HG03558 (cell line): Measurements from ENCODE around the gene RRAGD.

ENCODE experiments used
- ATAC-seq: cut with Tn5 transposase; IDR thresholded peaks from one replicate; pipeline ENCODE4 v1.9.1; 2021; ENCODE audit warnings: moderate number of reproducible peaks; ENCODE audit not compliant: unreplicated experiment; ENCODE audit errors: extremely low read depth

Gene RRAGD

GRCh38 chr6:89350281-89350966, 61.6 kb downstream of the RRAGD start:
- no peak for ATAC-seq

- no peak for ATAC-seq
Measured at GRCh38 chr6:89348372-89348771, 63.7 kb downstream of the RRAGD start.

DNA sequence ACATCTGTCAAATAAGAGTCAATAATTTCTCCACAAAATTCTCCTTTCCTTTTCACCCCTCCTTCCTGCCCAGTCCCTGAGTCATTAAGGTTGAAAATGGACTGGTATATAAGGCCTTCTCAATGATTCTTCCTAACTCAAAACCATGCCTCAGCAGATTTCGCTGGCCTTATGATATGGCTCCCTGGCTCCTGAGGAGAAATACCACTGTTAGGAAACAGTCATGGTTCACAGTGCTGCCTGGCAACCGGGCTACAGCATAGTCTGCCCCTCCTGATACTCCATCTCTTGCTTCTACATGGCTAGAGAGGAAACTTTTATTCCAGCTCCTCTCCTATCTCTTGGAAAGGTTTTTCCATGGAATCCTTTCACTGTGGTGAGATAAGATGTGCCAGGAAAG, 64.2 kb downstream of the RRAGD start:
- no peak for ATAC-seq

DNA sequence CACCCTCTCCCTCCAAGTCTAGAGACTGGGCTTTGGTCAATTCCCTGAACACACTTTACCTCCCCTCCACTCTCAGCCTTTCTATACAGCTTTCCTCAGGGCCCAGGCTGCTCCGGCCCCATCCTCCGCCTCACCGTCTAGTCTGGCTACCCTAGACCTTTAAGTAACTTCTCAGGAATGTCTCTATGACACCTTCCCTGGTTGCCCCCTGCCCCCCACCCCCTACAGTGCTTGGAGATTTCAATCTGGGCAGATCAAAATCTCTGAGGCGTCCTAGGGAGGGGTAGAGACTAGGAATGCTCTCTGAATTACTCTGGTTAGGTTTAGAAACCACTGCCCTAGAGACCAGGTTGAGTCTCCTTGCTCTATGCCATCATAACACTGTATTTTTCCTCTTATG, 65.6 kb downstream of the RRAGD start:
- ATAC-seq: no peak

DNA sequence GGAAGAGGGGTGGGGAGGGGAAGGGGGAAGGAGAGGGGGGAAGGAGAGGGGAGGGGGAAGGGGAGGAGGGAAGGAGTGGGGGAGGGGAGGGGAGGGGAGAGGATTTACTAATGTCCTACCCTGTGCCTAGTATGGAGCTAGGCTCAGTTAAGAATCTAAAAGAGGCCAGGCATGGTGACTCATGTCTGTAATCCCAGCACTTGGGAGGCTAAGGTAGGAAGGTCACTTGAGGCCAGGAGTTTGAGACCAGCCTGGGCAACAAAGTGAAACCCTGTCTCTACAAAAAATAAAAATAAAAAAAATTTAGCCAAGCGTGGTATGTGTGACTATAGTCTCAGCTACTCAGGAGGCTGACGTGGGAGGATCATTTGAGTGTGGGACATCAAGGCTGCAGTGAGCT, 72.5 kb downstream of the RRAGD start:
- ATAC-seq: no peak

DNA sequence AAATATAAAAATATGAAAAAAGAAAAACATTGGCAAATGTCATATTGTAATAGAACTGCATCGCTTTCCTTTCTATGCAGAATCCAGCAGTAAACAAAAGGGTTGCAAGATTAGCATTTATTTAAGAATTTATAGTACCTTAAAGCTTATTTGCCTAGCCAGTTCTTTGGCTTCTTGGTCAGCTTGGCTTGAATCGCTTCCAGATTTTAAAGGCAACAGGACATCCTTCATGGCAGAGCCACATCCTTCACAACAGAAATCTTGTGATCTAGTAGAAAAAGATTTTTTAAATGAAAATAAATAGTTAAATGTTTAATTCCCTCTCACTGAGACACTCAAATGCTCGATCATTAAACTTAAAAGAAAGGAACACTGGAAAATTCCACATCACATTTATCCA, 76.9 kb downstream of the RRAGD start:
- ATAC-seq: no peak

DNA sequence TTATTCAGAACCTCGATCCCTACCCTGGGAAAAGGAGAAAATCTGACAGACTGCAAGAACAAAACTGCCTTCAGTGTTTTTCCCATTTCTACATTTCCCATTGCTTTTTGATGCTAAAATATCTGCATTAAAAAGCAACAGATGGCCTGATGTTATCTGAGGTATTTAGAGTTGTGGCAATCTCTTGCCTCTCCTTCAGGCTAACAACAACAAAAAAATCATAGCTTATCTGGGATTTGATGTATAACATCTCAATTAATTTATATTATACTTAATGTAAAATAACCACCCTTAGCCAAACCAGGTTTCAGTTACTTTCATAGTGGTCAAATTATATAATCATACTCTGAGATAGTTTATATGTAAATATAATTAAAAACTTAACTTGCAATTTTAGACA, 81.2 kb downstream of the RRAGD start:
- no peak for ATAC-seq

GRCh38 chr6:89328976-89329375, 83.1 kb downstream of the RRAGD start:
- no peak for ATAC-seq

DNA sequence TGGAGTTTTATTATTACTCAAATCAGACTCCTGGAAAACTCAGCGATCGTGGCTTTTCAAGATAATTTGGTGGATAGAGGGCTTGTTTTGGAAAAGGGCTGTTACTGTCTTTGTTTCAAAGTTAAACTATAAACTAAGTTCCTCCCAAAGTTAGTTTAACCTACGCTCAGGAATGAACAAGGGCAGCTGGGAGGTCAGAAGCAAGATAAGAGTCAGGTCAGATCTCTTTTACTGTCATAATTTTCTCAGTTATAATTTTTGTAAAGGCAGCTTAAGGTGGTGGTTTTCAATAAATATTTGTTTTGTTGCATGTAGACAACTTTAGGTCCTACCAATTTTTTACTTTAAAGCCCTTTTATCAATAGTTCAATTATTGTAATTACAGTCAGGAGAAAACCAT, 87.8 kb downstream of the RRAGD start:
- no peak for ATAC-seq

DNA sequence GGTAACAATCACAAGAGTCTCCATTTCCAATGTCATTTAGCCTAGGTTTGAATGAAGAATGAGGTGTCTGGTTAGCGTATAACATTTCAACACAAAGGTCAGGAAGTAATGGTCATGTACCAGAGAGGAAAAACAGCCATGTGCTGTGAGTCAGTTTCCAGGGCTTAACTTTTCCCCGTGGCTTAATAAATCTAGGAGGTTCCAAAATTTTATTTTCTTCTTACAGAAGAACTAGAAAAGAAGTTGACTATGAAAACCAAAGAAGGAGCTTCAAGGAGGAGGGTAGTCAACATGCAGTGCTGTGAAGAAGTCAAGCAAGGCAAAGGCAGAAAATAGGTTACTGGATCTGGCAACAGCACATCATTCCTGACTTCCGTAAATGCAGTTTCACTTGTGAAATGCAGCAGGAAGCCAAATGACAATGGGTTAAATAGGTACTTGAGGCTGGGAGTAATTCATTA, 88.5 kb downstream of the RRAGD start:
- no peak for ATAC-seq

GRCh38 chr6:89321131-89321970, 90.7 kb downstream of the RRAGD start:
- ATAC-seq: no peak

- no peak for ATAC-seq
Measured at GRCh38 chr6:89320012-89320559, 92.0 kb downstream of the RRAGD start.

DNA sequence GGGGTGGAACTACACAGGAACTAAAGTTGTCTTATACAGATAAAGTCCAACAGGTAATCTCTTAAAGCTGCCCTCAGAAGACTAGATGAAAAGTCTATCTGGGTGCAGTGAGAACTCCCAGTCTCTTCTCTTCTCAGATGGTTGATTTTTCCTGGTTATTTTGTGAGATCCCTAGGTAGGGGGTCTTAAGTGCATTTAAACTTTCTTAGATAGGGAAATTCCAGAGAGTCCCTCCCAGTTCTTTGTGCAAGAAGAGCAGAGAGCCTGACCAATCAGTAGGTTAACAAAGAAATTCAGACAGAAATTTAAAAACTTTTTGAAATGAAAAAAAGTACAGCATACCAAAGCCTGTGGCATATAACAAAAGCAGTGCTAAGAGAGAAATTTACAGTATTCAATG, 95.0 kb downstream of the RRAGD start:
- ATAC-seq: no peak

DNA sequence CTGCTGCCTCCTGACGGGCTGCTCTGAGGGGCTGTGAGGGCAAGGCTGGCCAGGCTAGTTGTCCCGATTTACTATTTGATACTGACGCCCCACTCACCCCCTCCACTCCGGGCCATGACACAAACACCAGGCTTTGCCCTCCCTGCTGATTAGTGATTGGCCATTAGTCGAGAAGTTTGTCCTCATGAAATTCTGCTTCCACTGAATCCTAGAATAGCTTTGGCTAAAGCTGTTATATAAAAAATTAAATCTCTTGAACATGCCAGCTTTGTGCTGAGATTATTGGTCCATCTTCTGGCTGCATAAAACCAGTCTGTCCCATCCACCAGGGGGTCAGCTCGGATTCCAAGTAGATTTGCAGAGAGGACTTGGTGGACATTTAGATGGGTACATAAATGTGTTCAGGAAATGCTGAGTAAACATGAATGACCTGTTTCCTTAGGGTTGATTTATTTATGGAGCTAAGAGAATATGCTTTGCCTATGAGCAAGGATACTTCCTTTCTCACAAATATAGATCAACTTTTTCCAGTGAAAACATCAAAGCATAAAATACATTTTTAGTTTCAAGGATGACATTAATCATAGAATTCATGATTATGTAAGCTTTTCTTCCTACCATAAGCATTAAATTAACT, 96.7 kb downstream of the RRAGD start, which contains the start of gene GABRR2:
GABRR2 (minus strand) TSS at position 51 of the 637 bp plus-strand sequence. CDS start 134 bp downstream, outside the sequence.
- no peak for ATAC-seq

DNA sequence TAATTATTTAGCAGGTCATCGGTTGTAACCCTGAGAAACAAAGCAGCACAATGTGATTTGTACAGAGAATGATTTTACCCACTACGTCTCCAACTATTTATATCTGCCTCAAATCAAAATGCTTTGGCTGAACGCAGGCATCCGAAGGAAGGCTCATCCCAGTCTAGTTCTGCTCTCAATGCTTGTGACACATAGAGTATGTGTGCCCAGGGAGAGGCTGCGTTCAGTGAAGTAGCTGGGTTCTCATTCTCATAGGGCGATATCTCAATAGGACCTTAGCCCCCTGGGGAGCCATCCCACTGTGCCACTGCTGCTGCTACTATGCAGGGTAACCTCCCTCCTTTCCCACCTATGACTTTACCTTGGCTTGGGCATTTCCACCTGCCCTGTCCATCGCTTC, 97.4 kb downstream of the RRAGD start:
- ATAC-seq: no peak
